ENCODE measurements around the gene NPAS3.

DNA sequence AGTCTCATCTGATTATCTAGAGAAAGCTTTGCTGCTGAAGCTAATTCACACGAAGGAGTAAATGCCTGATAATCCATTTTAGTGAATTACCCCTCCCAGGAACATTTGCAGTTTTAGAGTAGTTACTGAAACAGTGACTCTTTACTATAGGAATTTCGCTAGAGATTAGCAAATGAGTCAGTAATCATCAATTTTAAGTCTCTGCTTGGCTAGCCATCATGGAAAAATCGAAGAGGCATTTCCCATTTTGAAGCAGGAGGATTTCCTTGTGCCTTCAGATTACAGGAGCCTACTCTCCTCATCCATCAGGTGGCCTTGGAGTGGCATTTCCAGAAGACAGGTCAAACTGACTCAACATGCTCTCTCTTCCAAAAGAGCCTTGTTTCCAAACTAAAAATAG is 857.7 kb downstream of the NPAS3 start:
- no peak for TF ChIP-seq POLR2AphosphoS5 (IDR thresholded peaks at IDR 0.05; ENCODE audit: borderline replicate concordance, low read depth, low read length)
- no peak for TF ChIP-seq EZH2 (IDR thresholded peaks at IDR 0.05)
- no peak for TF ChIP-seq FOXP2 (optimal IDR thresholded peaks at IDR 0.05; ENCODE audit: control extremely low read depth, extremely low read length, insufficient read depth)
